Measurements from ENCODE around the gene PRL.

PRL gene

GRCh38 chr6:22296936-22297335, at the start of gene PRL:
TSS of gene PRL (minus strand) at chr6:22297036. CDS start at chr6:22296982, 54 bp downstream.
- DNase-seq (ENCODE audit: low read depth): no peak

GRCh38 chr6:22343864-22344263, 47.0 kb upstream of the PRL start:
- no peak for DNase-seq (ENCODE audit: low read depth)

GRCh38 chr6:22334778-22335177, 37.9 kb upstream of the PRL start:
- no peak for DNase-seq (ENCODE audit: low read depth)

GRCh38 chr6:22333802-22334201, 37.0 kb upstream of the PRL start:
- DNase-seq (ENCODE audit: low read depth): no peak

GRCh38 chr6:22332711-22333110, 35.9 kb upstream of the PRL start:
- no peak for DNase-seq (ENCODE audit: low read depth)

GRCh38 chr6:22332216-22332615, 35.4 kb upstream of the PRL start:
- DNase-seq (ENCODE audit: low read depth): no peak

GRCh38 chr6:22330941-22331340, 34.1 kb upstream of the PRL start:
- DNase-seq (ENCODE audit: low read depth): no peak

DNA sequence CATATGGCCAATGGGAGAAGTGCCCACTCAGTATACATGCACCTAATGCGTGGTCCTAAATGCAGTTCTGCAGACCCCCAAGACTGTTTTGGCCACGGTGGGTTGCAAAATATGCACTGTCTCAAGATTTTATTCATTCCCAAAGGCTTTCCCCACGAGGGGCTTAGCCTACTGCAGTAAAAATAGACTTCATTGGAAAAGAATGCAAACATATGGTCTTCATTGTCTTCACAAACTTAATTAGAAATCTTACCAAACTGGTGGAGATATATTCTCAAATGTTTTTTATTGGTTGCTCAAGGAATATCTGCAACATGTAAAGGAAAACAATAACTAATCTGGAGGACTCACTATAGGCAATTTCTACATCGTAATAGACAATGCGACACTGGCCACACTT, 31.6 kb upstream of the PRL start:
- DNase-seq (ENCODE audit: low read depth): no peak

- DNase-seq (ENCODE audit: low read depth): no peak
These were observed 31.0 kb upstream of the PRL start for GRCh38 chr6:22327881-22328280.

- DNase-seq (ENCODE audit: low read depth): no peak
These were observed 29.7 kb upstream of the PRL start for GRCh38 chr6:22326500-22326899.

GRCh38 chr6:22325481-22325880, 28.6 kb upstream of the PRL start:
- no peak for DNase-seq (ENCODE audit: low read depth)

DNA sequence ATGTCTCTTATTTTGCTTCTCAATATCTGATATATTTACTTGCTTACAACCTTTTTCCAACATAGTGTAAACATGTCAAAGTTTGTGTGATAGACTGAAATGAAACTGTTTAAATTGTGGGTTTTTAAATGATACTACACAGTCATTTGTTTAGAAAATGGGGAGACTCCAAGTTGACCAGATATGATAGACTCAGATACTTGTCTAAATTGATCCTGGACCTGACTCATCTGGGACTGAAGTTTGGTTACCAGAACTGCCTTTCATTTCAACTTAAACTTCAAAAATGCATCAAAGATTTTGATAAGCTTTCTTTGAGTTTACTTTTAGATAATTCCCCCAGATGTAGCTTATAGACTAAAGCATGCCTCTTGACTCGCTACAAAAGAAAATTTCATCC, 27.0 kb upstream of the PRL start:
- no peak for DNase-seq (ENCODE audit: low read depth)

GRCh38 chr6:22322103-22323030, 25.5 kb upstream of the PRL start:
- DNase-seq (ENCODE audit: low read depth): no peak

- no peak for DNase-seq (ENCODE audit: low read depth)
These were observed 23.9 kb upstream of the PRL start for GRCh38 chr6:22320750-22321149.

DNA sequence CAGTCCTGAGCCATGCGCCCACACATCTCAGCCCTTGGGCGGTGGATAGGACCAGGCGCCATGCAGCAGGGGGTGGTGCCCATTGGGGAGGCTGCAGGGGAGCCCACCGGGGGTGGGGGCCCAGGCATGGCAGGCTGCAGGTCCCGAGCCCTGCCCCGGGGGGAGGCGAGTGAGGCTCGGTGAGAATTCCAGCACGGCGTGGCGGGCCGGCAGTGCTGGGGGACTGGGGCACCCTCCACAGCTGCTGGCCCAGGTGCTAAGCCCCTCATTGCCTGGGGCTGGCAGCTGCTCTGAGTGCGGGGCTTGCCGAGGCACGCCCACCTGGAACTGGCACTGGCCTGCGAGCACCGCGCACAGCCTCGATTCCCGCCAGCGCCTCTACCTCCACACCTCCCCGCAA, 21.6 kb upstream of the PRL start:
- DNase-seq (ENCODE audit: low read depth): no peak

GRCh38 chr6:22313796-22314195, 17.0 kb upstream of the PRL start:
- no peak for DNase-seq (ENCODE audit: low read depth)

- no peak for DNase-seq (ENCODE audit: low read depth)
These were observed 12.1 kb upstream of the PRL start for GRCh38 chr6:22308939-22309338.

- DNase-seq (ENCODE audit: low read depth): no peak
These were observed 10.1 kb upstream of the PRL start for GRCh38 chr6:22306741-22307466.

GRCh38 chr6:22302838-22303237, 6.0 kb upstream of the PRL start:
- DNase-seq (ENCODE audit: low read depth): no peak

- DNase-seq (ENCODE audit: low read depth): no peak
These were observed 3.6 kb upstream of the PRL start for GRCh38 chr6:22300273-22300998.

GRCh38 chr6:22298475-22298890, 1.6 kb upstream of the PRL start:
- no peak for DNase-seq (ENCODE audit: low read depth)

DNA sequence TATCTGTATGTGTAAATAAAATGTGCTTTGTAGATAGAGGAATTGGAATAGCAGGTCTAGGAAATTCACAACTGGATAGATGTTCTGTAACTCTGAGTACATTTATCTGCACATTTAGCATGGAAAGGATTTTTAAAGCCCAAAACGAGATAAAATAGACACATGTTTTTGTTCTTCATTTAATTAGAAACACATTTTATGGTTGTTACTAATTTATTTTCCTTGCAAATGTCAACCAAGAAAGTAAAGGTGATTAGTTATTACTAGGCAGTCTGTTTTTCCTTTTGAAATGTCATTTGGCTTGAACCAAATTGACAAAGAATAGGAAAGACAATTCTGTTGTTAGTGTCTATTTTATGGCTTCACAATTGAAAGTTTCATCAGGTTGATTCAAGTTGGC, 769 bp downstream of the PRL start:
- DNase-seq (ENCODE audit: low read depth): no peak

DNA sequence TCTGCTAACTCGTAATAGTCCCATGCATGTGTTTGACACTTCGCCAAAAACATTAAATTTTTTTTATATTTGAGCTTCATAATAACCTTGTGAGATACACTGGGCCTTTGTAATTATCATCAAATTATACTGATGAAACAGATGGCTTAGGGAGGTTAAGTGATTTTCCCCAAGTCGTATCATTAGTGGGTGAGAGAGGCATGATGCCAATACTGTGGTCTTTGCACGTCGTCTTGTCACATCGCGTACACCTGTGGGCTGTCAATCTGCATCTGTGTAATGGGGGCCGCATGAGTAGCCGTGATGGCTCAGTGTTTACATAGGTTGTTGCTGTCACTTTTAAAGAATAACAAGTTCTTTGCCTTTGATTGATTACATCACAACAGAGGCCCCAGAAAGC, 1.7 kb downstream of the PRL start:
- no peak for DNase-seq (ENCODE audit: low read depth)

All from activated T-helper 1 cell treated with Interleukin-2 at 50 U/mL for 16 hours (primary cell).